Glomerular endothelial cell (primary cell): ENCODE measurements around the gene JARID2. TPM values are rescaled to one million over a fixed set of nuclear protein-coding genes. Genes with fewer than 3 reads are reported as not detected.

Experiments
- DNase-seq: peaks from one replicate; pipeline ENCODE4 v3.0.0-alpha.2; 2011; ENCODE audit warnings: low read depth, low spot score; ENCODE audit errors: extremely low read depth
- total RNA-seq: library from RNA; depleted of rRNA; stranded (reverse); fragments of >200 nt; gene quantifications from 2 replicates; pipeline ENCODE4 v1.2.3, GENCODE V29; 2015

The JARID2 gene
- total RNA-seq, 1 donor from 2014 or later, result 16.7 TPM

- no peak for DNase-seq
Measured at GRCh38 chr6:15500078-15500740, 254.3 kb downstream of the JARID2 start.

- no peak for DNase-seq
Measured at GRCh38 chr6:15500901-15501825, 255.3 kb downstream of the JARID2 start.

- DNase-seq, result no peak
Measured at GRCh38 chr6:15501826-15502445, 256.1 kb downstream of the JARID2 start.

- no peak for DNase-seq
Measured at GRCh38 chr6:15502446-15503345, 256.8 kb downstream of the JARID2 start.

- no peak for DNase-seq
Measured at GRCh38 chr6:15503346-15503680, 257.4 kb downstream of the JARID2 start.

GRCh38 chr6:15504040-15504495, 258.2 kb downstream of the JARID2 start:
- no peak for DNase-seq

- peak; percentile 51 for DNase-seq
Measured at GRCh38 chr6:15504581-15505350, 258.9 kb downstream of the JARID2 start.

GRCh38 chr6:15505463-15505918, 259.6 kb downstream of the JARID2 start:
- DNase-seq, result no peak

- no peak for DNase-seq
Measured at GRCh38 chr6:15506066-15506465, 260.2 kb downstream of the JARID2 start.

- no peak for DNase-seq
Measured at GRCh38 chr6:15507221-15507620, 261.4 kb downstream of the JARID2 start.

- no peak for DNase-seq
Measured at GRCh38 chr6:15507746-15508145, 261.9 kb downstream of the JARID2 start.

- no peak for DNase-seq
Measured at GRCh38 chr6:15508441-15508871, 262.6 kb downstream of the JARID2 start.

- DNase-seq, result no peak
Measured at GRCh38 chr6:15508931-15509330, 263.1 kb downstream of the JARID2 start.

GRCh38 chr6:15509335-15509933, 263.6 kb downstream of the JARID2 start:
- no peak for DNase-seq

GRCh38 chr6:15510121-15510520, 264.3 kb downstream of the JARID2 start:
- no peak for DNase-seq

- DNase-seq, result no peak
Measured at GRCh38 chr6:15510536-15511247, 264.8 kb downstream of the JARID2 start.

GRCh38 chr6:15511248-15512125, 265.6 kb downstream of the JARID2 start:
- DNase-seq, result no peak

- DNase-seq, result no peak
Measured at GRCh38 chr6:15512126-15512525, 266.3 kb downstream of the JARID2 start.
